ENCODE results near the gene SNAPIN. TPM values are rescaled to one million over a fixed set of nuclear protein-coding genes. Genes with fewer than 3 reads are reported as not detected.
"Not testable (repeated sequence)": the region's sequence is repeated elsewhere in the genome, so short reads cannot be mapped to it uniquely, and the experiment has no call there.

SNAPIN gene
- total and polyA plus RNA-seq, 9 donors: 48.4 to 53.0 (median 50.1) TPM

GRCh38 chr1:153670859-153671627, 12.5 kb downstream of the SNAPIN start, which contains the start of gene ILF2:
TSS of gene ILF2 (minus strand) at chr1:153670993. CDS start at chr1:153670922, 71 bp downstream.
- 0% methylated on average over 17 of the region's 35 CpGs for WGBS (ENCODE audit: insufficient coverage)
- Histone ChIP-seq H3K27ac (ENCODE audit: low read length) (peak within 1 kb of the TSS; percentile 96), H3K4me3 (ENCODE audit: low read length) (peak within 1 kb of the TSS; percentile 93), H3K4me1 (ENCODE audit: control insufficient read depth, insufficient read depth, low read length) (peaks cover 11% of the 10 kb centered on the region), H3K27me3 (ENCODE audit: control insufficient read depth, insufficient read depth, low read length) (no peaks in the 10 kb centered on the region), H3K9me3 (replicated peaks; ENCODE audit: control insufficient read depth, low read depth, low read length) (no peaks in the 10 kb centered on the region), H3K36me3 (ENCODE audit: control insufficient read depth, insufficient read depth, low read length) (peaks cover 34% of the 10 kb centered on the region)
- DNase-seq: peak; percentile 100

GRCh38 chr1:153671628-153672353, 13.3 kb downstream of the SNAPIN start:
- H3K9me3 ChIP-seq (replicated peaks; ENCODE audit: control insufficient read depth, low read depth, low read length); H3K27me3 ChIP-seq (ENCODE audit: control insufficient read depth, insufficient read depth, low read length); DNase-seq: not testable (repeated sequence)
- H3K4me3 ChIP-seq (ENCODE audit: low read length): peak overlapping the region; percentile 58
- H3K4me1 ChIP-seq (ENCODE audit: control insufficient read depth, insufficient read depth, low read length): peaks cover 11% of the 10 kb centered on the region
- H3K36me3 ChIP-seq (ENCODE audit: control insufficient read depth, insufficient read depth, low read length): peaks cover 27% of the 10 kb centered on the region
- 22% methylated on average over 9 of the region's 28 CpGs for WGBS (ENCODE audit: insufficient coverage)
- peak overlapping the region; percentile 96 for H3K27ac ChIP-seq (ENCODE audit: low read length)

GRCh38 chr1:153673511-153673910, 15.0 kb downstream of the SNAPIN start:
- Histone ChIP-seq H3K27ac (ENCODE audit: low read length) (no peak overlapping the region), H3K4me3 (ENCODE audit: low read length) (no peak overlapping the region), H3K36me3 (ENCODE audit: control insufficient read depth, insufficient read depth, low read length) (peaks cover 12% of the 10 kb centered on the region), H3K4me1 (ENCODE audit: control insufficient read depth, insufficient read depth, low read length) (peaks cover 19% of the 10 kb centered on the region), H3K9me3 (replicated peaks; ENCODE audit: control insufficient read depth, low read depth, low read length) (no peaks in the 10 kb centered on the region), H3K27me3 (ENCODE audit: control insufficient read depth, insufficient read depth, low read length) (peaks cover 8% of the 10 kb centered on the region)
- DNase-seq: no peak
- no CpG with 5 or more reads among the region's 2 CpGs for WGBS (ENCODE audit: insufficient coverage)

GRCh38 chr1:153677718-153678518, 19.4 kb downstream of the SNAPIN start:
- peak overlapping the region; percentile 47 for H3K4me3 ChIP-seq (ENCODE audit: low read length)
- WGBS (ENCODE audit: insufficient coverage): 3% methylated on average over 19 of the region's 29 CpGs
- no peak overlapping the region for H3K27ac ChIP-seq (ENCODE audit: low read length)
- H3K4me1 ChIP-seq (ENCODE audit: control insufficient read depth, insufficient read depth, low read length): peaks cover 15% of the 10 kb centered on the region
- no peaks in the 10 kb centered on the region for H3K9me3 ChIP-seq (replicated peaks; ENCODE audit: control insufficient read depth, low read depth, low read length)
- peaks cover 4% of the 10 kb centered on the region for H3K36me3 ChIP-seq (ENCODE audit: control insufficient read depth, insufficient read depth, low read length)
- H3K27me3 ChIP-seq (ENCODE audit: control insufficient read depth, insufficient read depth, low read length): peaks cover 50% of the 10 kb centered on the region
- peak; percentile 65 for DNase-seq

- H3K36me3 ChIP-seq (ENCODE audit: control insufficient read depth, insufficient read depth, low read length): peaks cover 4% of the 10 kb centered on the region
- peak within 1 kb of the TSS; percentile 47 for H3K4me3 ChIP-seq (ENCODE audit: low read length)
- no peak within 1 kb of the TSS for H3K27ac ChIP-seq (ENCODE audit: low read length)
- no peaks in the 10 kb centered on the region for H3K9me3 ChIP-seq (replicated peaks; ENCODE audit: control insufficient read depth, low read depth, low read length)
- WGBS (ENCODE audit: insufficient coverage): under 1% methylated on average over 70 of the region's 78 CpGs
- H3K27me3 ChIP-seq (ENCODE audit: control insufficient read depth, insufficient read depth, low read length): peaks cover 55% of the 10 kb centered on the region
- peak; percentile 76 for DNase-seq
- H3K4me1 ChIP-seq (ENCODE audit: control insufficient read depth, insufficient read depth, low read length): peaks cover 15% of the 10 kb centered on the region
These were observed 20.2 kb downstream of the SNAPIN start, which contains the start of gene NPR1 for GRCh38 chr1:153678519-153679336. TSS of gene NPR1 (plus strand) at chr1:153678688. CDS start at chr1:153679109, 421 bp downstream.

GRCh38 chr1:153679337-153680119, 21.0 kb downstream of the SNAPIN start:
- peaks cover 4% of the 10 kb centered on the region for H3K36me3 ChIP-seq (ENCODE audit: control insufficient read depth, insufficient read depth, low read length)
- under 1% methylated on average over 73 of the region's 73 CpGs for WGBS (ENCODE audit: insufficient coverage)
- H3K4me1 ChIP-seq (ENCODE audit: control insufficient read depth, insufficient read depth, low read length): peaks cover 15% of the 10 kb centered on the region
- DNase-seq: peak; percentile 44
- peaks cover 58% of the 10 kb centered on the region for H3K27me3 ChIP-seq (ENCODE audit: control insufficient read depth, insufficient read depth, low read length)
- no peaks in the 10 kb centered on the region for H3K9me3 ChIP-seq (replicated peaks; ENCODE audit: control insufficient read depth, low read depth, low read length)
- H3K27ac ChIP-seq (ENCODE audit: low read length): no peak overlapping the region
- H3K4me3 ChIP-seq (ENCODE audit: low read length): peak overlapping the region; percentile 47

GRCh38 chr1:153680120-153680403, 21.6 kb downstream of the SNAPIN start:
- no peak for DNase-seq

GRCh38 chr1:153682730-153683129, 24.2 kb downstream of the SNAPIN start:
- Histone ChIP-seq H3K27me3 (ENCODE audit: control insufficient read depth, insufficient read depth, low read length) (peaks cover 61% of the 10 kb centered on the region), H3K27ac (ENCODE audit: low read length) (no peak overlapping the region), H3K9me3 (replicated peaks; ENCODE audit: control insufficient read depth, low read depth, low read length) (no peaks in the 10 kb centered on the region), H3K4me3 (ENCODE audit: low read length) (no peak overlapping the region), H3K36me3 (ENCODE audit: control insufficient read depth, insufficient read depth, low read length) (peaks cover 4% of the 10 kb centered on the region), H3K4me1 (ENCODE audit: control insufficient read depth, insufficient read depth, low read length) (peaks cover 14% of the 10 kb centered on the region)
- WGBS (ENCODE audit: insufficient coverage): 61% methylated on average over 5 of the region's 7 CpGs
- DNase-seq: no peak

More at GRCh38 chr1:153680120-153680403, 21.6 kb downstream of the SNAPIN start:
- peaks cover 4% of the 10 kb centered on the region for H3K36me3 ChIP-seq (ENCODE audit: control insufficient read depth, insufficient read depth, low read length)
- H3K4me1 ChIP-seq (ENCODE audit: control insufficient read depth, insufficient read depth, low read length): peaks cover 15% of the 10 kb centered on the region
- H3K4me3 ChIP-seq (ENCODE audit: low read length): peak overlapping the region; percentile 47
- peaks cover 62% of the 10 kb centered on the region for H3K27me3 ChIP-seq (ENCODE audit: control insufficient read depth, insufficient read depth, low read length)
- 2% methylated on average over 10 of the region's 10 CpGs for WGBS (ENCODE audit: insufficient coverage)
- no peaks in the 10 kb centered on the region for H3K9me3 ChIP-seq (replicated peaks; ENCODE audit: control insufficient read depth, low read depth, low read length)
- H3K27ac ChIP-seq (ENCODE audit: low read length): no peak overlapping the region

- peaks cover 4% of the 10 kb centered on the region for H3K36me3 ChIP-seq (ENCODE audit: control insufficient read depth, insufficient read depth, low read length)
- WGBS (ENCODE audit: insufficient coverage): 79% methylated on average over 5 of the region's 5 CpGs
These were observed 25.4 kb downstream of the SNAPIN start for GRCh38 chr1:153683854-153684253.

More at GRCh38 chr1:153683854-153684253, 25.4 kb downstream of the SNAPIN start:
- Histone ChIP-seq H3K27me3 (ENCODE audit: control insufficient read depth, insufficient read depth, low read length) (peaks cover 50% of the 10 kb centered on the region), H3K4me3 (ENCODE audit: low read length) (no peak overlapping the region), H3K9me3 (replicated peaks; ENCODE audit: control insufficient read depth, low read depth, low read length) (no peaks in the 10 kb centered on the region), H3K27ac (ENCODE audit: low read length) (no peak overlapping the region), H3K4me1 (ENCODE audit: control insufficient read depth, insufficient read depth, low read length) (peaks cover 5% of the 10 kb centered on the region)
- peak; percentile 32 for DNase-seq

All from muscle of leg (tissue), 11 donors.